ENCODE results near the gene SHKBP1.
"Not testable (repeated sequence)": the region's sequence is repeated elsewhere in the genome, so short reads cannot be mapped to it uniquely, and the experiment has no call there.

The SHKBP1 gene

GRCh38 chr19:40590464-40591265 is 14.0 kb downstream of the SHKBP1 start:
- Histone ChIP-seq H3K9me3 (no peaks in the 10 kb centered on the region), H3K4me1 (no peaks in the 10 kb centered on the region), H3K36me3 (peaks cover 12 to 42% (median 17%) of the 10 kb centered on the region in 3 donors), H3K27me3 (peaks cover 0 to 8% of the 10 kb centered on the region in 2 donors), H3K4me3 (no peak overlapping the region), H3K27ac (no peak overlapping the region)
- TF ChIP-seq CTCF (IDR thresholded peaks at IDR 0.05) = no peak
- intact Hi-C loops (cut with DNase I; ENCODE audit: low total_unique reads) = loop anchor here (10.0 kb wide), 1 partner anchor 126 kb away; the partner anchor contains the start of genes BLVRB and SPTBN4
- DNase-seq = no peak

GRCh38 chr19:40591724-40592123 is 15.1 kb downstream of the SHKBP1 start:
- H3K4me1 ChIP-seq, DNase-seq, H3K27me3 ChIP-seq, H3K27ac ChIP-seq, H3K9me3 ChIP-seq, H3K4me3 ChIP-seq: not testable (repeated sequence)
- peaks cover 9 to 37% (median 10%) of the 10 kb centered on the region in 3 donors for H3K36me3 ChIP-seq
- intact Hi-C loops (cut with DNase I; ENCODE audit: low total_unique reads) = loop anchor here (10.0 kb wide), 1 partner anchor 127 kb away; the partner anchor contains the start of genes BLVRB and SPTBN4

- no peak for TF ChIP-seq CTCF (IDR thresholded peaks at IDR 0.05)
- intact Hi-C loops (cut with DNase I; ENCODE audit: low total_unique reads) = loop anchor here (10.0 kb wide), 1 partner anchor 127 kb away; the partner anchor contains the start of genes BLVRB and SPTBN4
- peaks cover 4 to 33% (median 6%) of the 10 kb centered on the region in 3 donors for H3K36me3 ChIP-seq
- H3K4me1 ChIP-seq = peaks cover 0 to 9% (median 7%) of the 10 kb centered on the region in 4 donors
- H3K4me3 ChIP-seq = no peak overlapping the region
- no peak overlapping the region for H3K27ac ChIP-seq
- no peaks in the 10 kb centered on the region for H3K9me3 ChIP-seq
- no peak for DNase-seq
- peaks cover 0 to 10% of the 10 kb centered on the region in 2 donors for H3K27me3 ChIP-seq
Observed at GRCh38 chr19:40592170-40592569, 15.5 kb downstream of the SHKBP1 start.

GRCh38 chr19:40594255-40594654 is 17.6 kb downstream of the SHKBP1 start:
- peaks cover 0 to 29% (median 22%) of the 10 kb centered on the region in 4 donors for H3K4me1 ChIP-seq
- DNase-seq = no peak
- peaks cover 0 to 15% of the 10 kb centered on the region in 2 donors for H3K27me3 ChIP-seq
- peaks cover 0 to 13% (median 3%) of the 10 kb centered on the region in 3 donors for H3K36me3 ChIP-seq
- H3K4me3 ChIP-seq = no peak overlapping the region
- no peak overlapping the region for H3K27ac ChIP-seq
- intact Hi-C loops (cut with DNase I; ENCODE audit: low total_unique reads) = loop anchor here (10.0 kb wide), 1 partner anchor 129 kb away; the partner anchor contains the start of genes BLVRB and SPTBN4
- no peaks in the 10 kb centered on the region for H3K9me3 ChIP-seq
- no peak for TF ChIP-seq CTCF (IDR thresholded peaks at IDR 0.05)

GRCh38 chr19:40594657-40595091 is 18.0 kb downstream of the SHKBP1 start:
- H3K27me3 ChIP-seq = peaks cover 0 to 15% of the 10 kb centered on the region in 2 donors
- H3K36me3 ChIP-seq = peaks cover 0 to 12% (median 3%) of the 10 kb centered on the region in 3 donors
- no peak for DNase-seq
- intact Hi-C loops (cut with DNase I; ENCODE audit: low total_unique reads) = loop anchor here (5.0 to 10.0 kb wide), 2 partner anchors 62 to 130 kb away; partner anchors contain the start of genes BLVRB and SPTBN4
- TF ChIP-seq CTCF (IDR thresholded peaks at IDR 0.05) = no peak
- H3K4me3 ChIP-seq = no peak overlapping the region
- H3K9me3 ChIP-seq = no peaks in the 10 kb centered on the region
- H3K27ac ChIP-seq = no peak overlapping the region
- H3K4me1 ChIP-seq = peaks cover 0 to 33% (median 26%) of the 10 kb centered on the region in 4 donors
